Activated CD8-positive, alpha-beta memory T cell treated with anti-CD3 and anti-CD28 coated beads, Interleukin-2, amount 50 U/mL, for 24 hours (primary cell): ENCODE data around the gene BCL11B.

Experiments
- DNase-seq: peaks from one replicate; pipeline ENCODE4 v3.0.0-alpha.2; 2020; ENCODE audit errors: extremely low read depth

Gene BCL11B

GRCh38 chr14:99159341-99160340 is 112.4 kb downstream of the BCL11B start:
- no peak for DNase-seq

GRCh38 chr14:99158646-99159165 is 113.3 kb downstream of the BCL11B start:
- no peak for DNase-seq

GRCh38 chr14:99158150-99158549 is 113.8 kb downstream of the BCL11B start:
- DNase-seq, result no peak

GRCh38 chr14:99157676-99158075 is 114.3 kb downstream of the BCL11B start:
- DNase-seq, result no peak

GRCh38 chr14:99157246-99157645 is 114.8 kb downstream of the BCL11B start:
- no peak for DNase-seq

GRCh38 chr14:99156814-99157213 is 115.2 kb downstream of the BCL11B start:
- DNase-seq, result no peak

- no peak for DNase-seq
These were observed 115.9 kb downstream of the BCL11B start for GRCh38 chr14:99156090-99156425.

GRCh38 chr14:99155173-99156089 is 116.6 kb downstream of the BCL11B start:
- DNase-seq, result no peak

GRCh38 chr14:99150236-99150635 is 121.8 kb downstream of the BCL11B start:
- DNase-seq, result no peak

GRCh38 chr14:99148861-99149610 is 123.0 kb downstream of the BCL11B start:
- DNase-seq, result no peak

- no peak for DNase-seq
These were observed 123.9 kb downstream of the BCL11B start for GRCh38 chr14:99148131-99148530.

GRCh38 chr14:99147366-99147740 is 124.6 kb downstream of the BCL11B start:
- DNase-seq, result no peak

GRCh38 chr14:99146616-99147365 is 125.2 kb downstream of the BCL11B start:
- no peak for DNase-seq

- no peak for DNase-seq
These were observed 126.7 kb downstream of the BCL11B start for GRCh38 chr14:99145307-99145706.

- no peak for DNase-seq
These were observed 128.2 kb downstream of the BCL11B start for GRCh38 chr14:99143793-99144192.

GRCh38 chr14:99143126-99143525 is 128.9 kb downstream of the BCL11B start:
- no peak for DNase-seq

- DNase-seq, result no peak
These were observed 130.8 kb downstream of the BCL11B start for GRCh38 chr14:99141236-99141635.

GRCh38 chr14:99138999-99139865 is 132.8 kb downstream of the BCL11B start:
- no peak for DNase-seq

- DNase-seq, result no peak
These were observed 134.0 kb downstream of the BCL11B start for GRCh38 chr14:99137913-99138571.
